OCI-LY7 (cell line): ENCODE results near the gene GNG12. TPM values are rescaled to one million over a fixed set of nuclear protein-coding genes. Genes with fewer than 3 reads are reported as not detected.

ENCODE experiments used
- BruUV-seq: library from RNA; stranded (reverse); fragments of 400-500 nt; replicated peaks from 2 replicates; lab custom pipeline; 2021; lab: Mats Ljungman, UMichigan
- CTCF ChIA-PET: fragments of 300-600 bp; sonication (Branson Sonifier 250); formaldehyde crosslinking; loops from one replicate; lab custom pipeline; 2022; ENCODE audit warnings: antibody characterized with exemption; ENCODE audit not compliant: unreplicated experiment; lab: Charles Lee
- POLR2A ChIA-PET: fragments of 300-600 bp; sonication (Branson Sonifier 250); formaldehyde crosslinking; loops from one replicate; lab custom pipeline; 2022; ENCODE audit warnings: antibody characterized with exemption; lab: Charles Lee
- DNase-seq: peaks from one replicate; pipeline ENCODE4 v3.0.0-alpha.2; 2015; ENCODE audit warnings: low spot score
- H2AFZ ChIP-seq: fragments of 200-600 bp; sonication (generic), shearing (Covaris generic); 2 replicates; pipeline ENCODE4 v1.6.1; 2014; ENCODE audit warnings: mild to moderate bottlenecking, antibody characterized with exemption, low read length, moderate library complexity
- H3K27ac ChIP-seq: fragments of 200-600 bp; sonication (generic); 2 replicates; pipeline ENCODE4 v1.5.1; 2014; ENCODE audit warnings: mixed run types, low read depth, mild to moderate bottlenecking, moderate library complexity, low read length, inconsistent platforms; ENCODE audit not compliant: poor library complexity, severe bottlenecking
- H3K36me3 ChIP-seq: fragments of 200-600 bp; sonication (generic); 2 replicates; pipeline ENCODE4 v1.6.1; 2014; ENCODE audit warnings: mild to moderate bottlenecking, antibody characterized with exemption, low read length, moderate library complexity, mixed read lengths; ENCODE audit not compliant: insufficient read depth
- H3K4me1 ChIP-seq: fragments of 200-600 bp; sonication (generic); 2 replicates; pipeline ENCODE4 v1.5.1; 2014; ENCODE audit warnings: mild to moderate bottlenecking, low read length; ENCODE audit not compliant: insufficient read depth, poor library complexity, severe bottlenecking
- H3K4me2 ChIP-seq: fragments of 200-600 bp; sonication (generic); 2 replicates; pipeline ENCODE4 v1.6.1; 2014; ENCODE audit warnings: mild to moderate bottlenecking, low read length
- H3K4me3 ChIP-seq: fragments of 200-600 bp; sonication (generic); 2 replicates; pipeline ENCODE4 v1.5.1; 2014; ENCODE audit warnings: mild to moderate bottlenecking, low read depth, low read length; ENCODE audit not compliant: poor library complexity, severe bottlenecking
- H3K79me2 ChIP-seq: fragments of 200-600 bp; sonication (generic); 2 replicates; pipeline ENCODE4 v1.6.1; 2016; ENCODE audit warnings: low read depth, mild to moderate bottlenecking, low read length, moderate library complexity, mixed read lengths; ENCODE audit not compliant: insufficient read depth
- H3K9me2 ChIP-seq: fragments of 200-600 bp; sonication (generic); 2 replicates; pipeline ENCODE4 v1.6.1; 2016; ENCODE audit warnings: mild to moderate bottlenecking, low read length, mixed read lengths; ENCODE audit not compliant: insufficient read depth
- H3K9me3 ChIP-seq: fragments of 200-600 bp; sonication (generic); 2 replicates; pipeline ENCODE4 v1.6.1; 2014; ENCODE audit warnings: mild to moderate bottlenecking, mixed run types, low read length, mixed read lengths
- H4K20me1 ChIP-seq: fragments of 200-600 bp; sonication (generic); 2 replicates; pipeline ENCODE4 v1.6.1; 2014; ENCODE audit warnings: mild to moderate bottlenecking, antibody characterized with exemption, low read length, moderate library complexity, mixed read lengths; ENCODE audit not compliant: insufficient read depth
- EZH2phosphoT487 ChIP-seq: fragments of 200-600 bp; sonication (generic); IDR thresholded peaks from 2 replicates; pipeline ENCODE4 v1.6.1; 2018; ENCODE audit warnings: low read depth, borderline replicate concordance, mild to moderate bottlenecking, mixed run types, antibody characterized with exemption, low read length, moderate library complexity, mixed read lengths
- intact Hi-C: fragments of 100-400 bp; cut with micrococcal nuclease; formaldehyde crosslinking; loops from one replicate; pipeline ENCODE4 v1.10.0; 2022; ENCODE audit not compliant: unreplicated experiment
- total RNA-seq, 2 experiments: library from RNA; depleted of rRNA in 1 of 2; stranded (reverse); fragments of >200 nt in 1 of 2; shearing (Covaris generic) in 1 of 2; gene quantifications; 2 replicates each; pipeline ENCODE4 v1.2.3, GENCODE V29; 2014 to 2022
- TF ChIP-seq, protein P1 (sequence below): fragments of 200-600 bp; sonication (generic); conservative IDR thresholded peaks from 2 replicates; pipeline ENCODE4 v1.5.1; 2014; ENCODE audit warnings: mild to moderate bottlenecking, antibody characterized with exemption, low read length, moderate library complexity, mixed read lengths

Gene GNG12
- total RNA-seq, 2 experiments from 2014 or later = 0.10 TPM; not detected in 1

DNA sequence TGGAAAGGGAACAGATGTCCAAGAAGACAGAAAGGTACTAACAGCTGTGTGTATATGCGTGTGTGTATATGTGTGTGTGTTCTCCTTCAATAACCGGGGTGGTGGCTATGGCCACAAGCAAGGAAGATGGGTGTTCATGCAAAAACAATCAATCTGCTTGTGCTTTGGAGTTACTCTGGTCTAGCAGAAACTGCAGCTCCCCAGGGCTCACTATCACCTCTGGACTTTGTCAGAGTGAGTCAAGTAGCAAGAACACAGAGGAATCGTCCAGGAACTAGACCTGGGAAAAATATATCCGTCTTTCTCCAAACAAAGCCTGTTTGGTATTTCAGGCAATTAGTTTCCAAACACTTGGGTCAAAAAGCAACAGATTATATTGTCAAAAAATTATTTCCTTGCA lies 68.6 kb downstream of the GNG12 start:
- H4K20me1 ChIP-seq = no peaks in the 10 kb centered on the region
- no peak overlapping the region for H3K4me3 ChIP-seq
- no peak overlapping the region for H3K4me2 ChIP-seq
- no peak overlapping the region for H3K27ac ChIP-seq
- H3K79me2 ChIP-seq = no peaks in the 10 kb centered on the region
- no TSS peak for BruUV-seq
- POLR2A ChIA-PET = interaction anchor here (0.6 kb wide), 1 partner anchor 41 kb away, joined by 4 read pairs; no protein-coding TSS in a partner anchor
- TF ChIP-seq, protein P1, sequence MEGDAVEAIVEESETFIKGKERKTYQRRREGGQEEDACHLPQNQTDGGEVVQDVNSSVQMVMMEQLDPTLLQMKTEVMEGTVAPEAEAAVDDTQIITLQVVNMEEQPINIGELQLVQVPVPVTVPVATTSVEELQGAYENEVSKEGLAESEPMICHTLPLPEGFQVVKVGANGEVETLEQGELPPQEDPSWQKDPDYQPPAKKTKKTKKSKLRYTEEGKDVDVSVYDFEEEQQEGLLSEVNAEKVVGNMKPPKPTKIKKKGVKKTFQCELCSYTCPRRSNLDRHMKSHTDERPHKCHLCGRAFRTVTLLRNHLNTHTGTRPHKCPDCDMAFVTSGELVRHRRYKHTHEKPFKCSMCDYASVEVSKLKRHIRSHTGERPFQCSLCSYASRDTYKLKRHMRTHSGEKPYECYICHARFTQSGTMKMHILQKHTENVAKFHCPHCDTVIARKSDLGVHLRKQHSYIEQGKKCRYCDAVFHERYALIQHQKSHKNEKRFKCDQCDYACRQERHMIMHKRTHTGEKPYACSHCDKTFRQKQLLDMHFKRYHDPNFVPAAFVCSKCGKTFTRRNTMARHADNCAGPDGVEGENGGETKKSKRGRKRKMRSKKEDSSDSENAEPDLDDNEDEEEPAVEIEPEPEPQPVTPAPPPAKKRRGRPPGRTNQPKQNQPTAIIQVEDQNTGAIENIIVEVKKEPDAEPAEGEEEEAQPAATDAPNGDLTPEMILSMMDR = no peak
- TF ChIP-seq EZH2phosphoT487 = no peak
- CTCF ChIA-PET = interaction anchor here (1.3 kb wide), 1 partner anchor 232 kb away, joined by 3 read pairs; no protein-coding TSS in a partner anchor
- peaks cover 11% of the 10 kb centered on the region for H3K4me1 ChIP-seq
- H2AFZ ChIP-seq = no peak overlapping the region
- intact Hi-C loops = loop anchor here (5.0 kb wide), 2 partner anchors 332 to 353 kb away; partner anchors contain the start of gene SERBP1
- no peaks in the 10 kb centered on the region for H3K9me2 ChIP-seq
- DNase-seq = no peak
- H3K36me3 ChIP-seq = no peaks in the 10 kb centered on the region
- H3K9me3 ChIP-seq = no peaks in the 10 kb centered on the region

DNA sequence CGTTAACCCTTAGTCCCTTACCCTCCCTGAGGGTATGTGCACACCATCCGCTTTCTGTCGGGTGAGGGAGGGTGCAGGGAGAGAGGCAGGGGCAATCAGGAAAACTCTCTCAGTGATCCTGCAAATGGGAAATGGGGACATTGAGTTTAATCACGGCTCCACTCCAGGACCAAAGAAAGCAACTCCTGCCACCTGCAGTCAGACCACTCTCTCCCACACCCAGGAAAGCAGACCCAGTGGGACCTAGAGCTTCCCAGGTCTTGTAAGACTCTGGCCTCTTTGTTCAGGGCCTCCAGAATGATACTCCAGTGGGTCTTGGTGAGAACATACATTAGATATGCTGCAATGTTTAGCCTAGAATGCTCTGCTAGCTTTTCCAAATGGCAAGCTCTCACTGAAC lies 71.5 kb downstream of the GNG12 start:
- no TSS peak for BruUV-seq
- CTCF ChIA-PET = interaction anchor here (1.7 to 3.1 kb wide), 2 partner anchors 28 to 200 kb away, joined by 4 to 25 read pairs; no protein-coding TSS in a partner anchor

More for the DNA sequence above, 71.5 kb downstream of the GNG12 start:
- H3K36me3 ChIP-seq = no peaks in the 10 kb centered on the region
- no peaks in the 10 kb centered on the region for H4K20me1 ChIP-seq
- H3K4me2 ChIP-seq = no peak overlapping the region
- POLR2A ChIA-PET = interaction anchor here (0.6 to 4.3 kb wide), 4 partner anchors 15 to 180 kb away, joined by 3 to 29 read pairs (median 5); no protein-coding TSS in a partner anchor
- no peaks in the 10 kb centered on the region for H3K9me2 ChIP-seq
- DNase-seq = no peak
- H3K4me3 ChIP-seq = no peak overlapping the region
- no peaks in the 10 kb centered on the region for H3K9me3 ChIP-seq
- TF ChIP-seq, protein P1 = 0 out of 2 replicates have a peak, but pooled peaks have one; percentile 12
- TF ChIP-seq EZH2phosphoT487 = no peak
- H3K79me2 ChIP-seq = no peaks in the 10 kb centered on the region
- peaks cover 17% of the 10 kb centered on the region for H3K4me1 ChIP-seq
- intact Hi-C loops = loop anchor here (5.0 kb wide), 1 partner anchor 329 kb away; the partner anchor contains the start of gene SERBP1
- no peak overlapping the region for H2AFZ ChIP-seq
- no peak overlapping the region for H3K27ac ChIP-seq
